Stimulated activated memory B cell treated with anti-CD40 and anti-IgM and Interleukin-4, amounts not matched to agents 10 μg/mL and 1 μg/mL and 100 μg/mL, for 72 hours (primary cell): ENCODE data around the gene POLA2.
A peak's percentile ranks its signal among the peaks of the same experiment; 100 is the strongest.

ENCODE experiments used
- ATAC-seq: fragments of 150-1000 bp; cut with Tn5 transposase; 2 replicates; pipeline ENCODE4 v1.10.0; 2021
- H3K27ac Mint-ChIP-seq: one replicate; pipeline ENCODE4 v1.8.0; 2022; ENCODE audit warnings: mild to moderate bottlenecking, mixed read lengths
- H3K27me3 Mint-ChIP-seq: one replicate; pipeline ENCODE4 v1.8.0; 2022; ENCODE audit warnings: mixed read lengths
- H3K36me3 Mint-ChIP-seq: one replicate; pipeline ENCODE4 v1.8.0; 2022; ENCODE audit warnings: mixed read lengths
- H3K4me1 Mint-ChIP-seq: one replicate; pipeline ENCODE4 v1.8.0; 2022; ENCODE audit warnings: mixed read lengths
- H3K4me3 Mint-ChIP-seq: one replicate; pipeline ENCODE4 v1.8.0; 2022; ENCODE audit warnings: mild to moderate bottlenecking, moderate library complexity, mixed read lengths
- H3K9me3 Mint-ChIP-seq: one replicate; pipeline ENCODE4 v1.8.0; 2022; ENCODE audit warnings: mixed read lengths

The POLA2 gene, protein sequence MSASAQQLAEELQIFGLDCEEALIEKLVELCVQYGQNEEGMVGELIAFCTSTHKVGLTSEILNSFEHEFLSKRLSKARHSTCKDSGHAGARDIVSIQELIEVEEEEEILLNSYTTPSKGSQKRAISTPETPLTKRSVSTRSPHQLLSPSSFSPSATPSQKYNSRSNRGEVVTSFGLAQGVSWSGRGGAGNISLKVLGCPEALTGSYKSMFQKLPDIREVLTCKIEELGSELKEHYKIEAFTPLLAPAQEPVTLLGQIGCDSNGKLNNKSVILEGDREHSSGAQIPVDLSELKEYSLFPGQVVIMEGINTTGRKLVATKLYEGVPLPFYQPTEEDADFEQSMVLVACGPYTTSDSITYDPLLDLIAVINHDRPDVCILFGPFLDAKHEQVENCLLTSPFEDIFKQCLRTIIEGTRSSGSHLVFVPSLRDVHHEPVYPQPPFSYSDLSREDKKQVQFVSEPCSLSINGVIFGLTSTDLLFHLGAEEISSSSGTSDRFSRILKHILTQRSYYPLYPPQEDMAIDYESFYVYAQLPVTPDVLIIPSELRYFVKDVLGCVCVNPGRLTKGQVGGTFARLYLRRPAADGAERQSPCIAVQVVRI

DNA sequence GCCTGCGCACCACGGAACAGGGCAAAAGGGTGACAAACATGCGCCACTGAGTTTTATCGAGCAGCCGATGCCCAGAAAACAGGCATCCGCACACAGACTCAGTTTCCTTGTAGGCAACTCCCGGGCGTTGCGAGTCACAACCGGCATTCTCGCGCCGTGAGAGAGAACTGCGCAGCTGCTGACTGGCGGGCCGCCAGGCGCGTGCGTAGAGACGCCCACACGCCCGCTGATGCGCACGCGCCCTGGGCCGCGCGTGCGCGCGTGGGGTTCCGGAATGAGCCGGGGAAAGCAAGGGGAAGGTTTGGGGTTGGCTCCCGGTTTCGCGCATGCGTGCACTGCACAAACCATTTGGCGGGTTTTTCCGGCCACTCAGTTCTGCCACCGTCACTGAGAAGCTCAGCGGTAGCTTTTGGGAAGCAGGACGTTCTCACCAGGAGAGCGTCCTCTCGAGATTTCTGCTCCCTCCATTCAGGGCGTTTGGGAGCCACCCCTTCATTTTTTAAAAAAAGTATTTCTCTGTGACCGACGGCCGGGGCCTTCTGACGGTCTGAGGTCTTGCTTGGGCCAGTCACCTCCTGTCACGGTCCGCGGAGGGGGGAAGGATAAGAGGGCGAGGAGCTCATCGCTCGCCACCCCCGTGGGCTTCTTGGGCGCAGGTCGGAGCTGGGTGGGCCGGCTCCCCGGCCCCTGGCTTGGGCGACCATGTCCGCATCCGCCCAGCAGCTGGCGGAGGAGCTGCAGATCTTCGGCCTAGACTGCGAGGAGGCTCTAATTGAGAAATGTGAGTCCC, at the start of gene POLA2:
POLA2 (plus strand) TSS at position 372 of the 790 bp plus-strand sequence; CDS start at position 703, 331 bp downstream.
- Mint-ChIP-seq H3K27ac (peak within 1 kb of the TSS; percentile 84), H3K27me3 (no peaks in the 10 kb centered on the region), H3K4me3 (peak within 1 kb of the TSS; percentile 83), H3K4me1 (peaks cover 33% of the 10 kb centered on the region), H3K36me3 (peaks cover 23% of the 10 kb centered on the region), H3K9me3 (no peaks in the 10 kb centered on the region)
- ATAC-seq = peak; percentile 95

DNA sequence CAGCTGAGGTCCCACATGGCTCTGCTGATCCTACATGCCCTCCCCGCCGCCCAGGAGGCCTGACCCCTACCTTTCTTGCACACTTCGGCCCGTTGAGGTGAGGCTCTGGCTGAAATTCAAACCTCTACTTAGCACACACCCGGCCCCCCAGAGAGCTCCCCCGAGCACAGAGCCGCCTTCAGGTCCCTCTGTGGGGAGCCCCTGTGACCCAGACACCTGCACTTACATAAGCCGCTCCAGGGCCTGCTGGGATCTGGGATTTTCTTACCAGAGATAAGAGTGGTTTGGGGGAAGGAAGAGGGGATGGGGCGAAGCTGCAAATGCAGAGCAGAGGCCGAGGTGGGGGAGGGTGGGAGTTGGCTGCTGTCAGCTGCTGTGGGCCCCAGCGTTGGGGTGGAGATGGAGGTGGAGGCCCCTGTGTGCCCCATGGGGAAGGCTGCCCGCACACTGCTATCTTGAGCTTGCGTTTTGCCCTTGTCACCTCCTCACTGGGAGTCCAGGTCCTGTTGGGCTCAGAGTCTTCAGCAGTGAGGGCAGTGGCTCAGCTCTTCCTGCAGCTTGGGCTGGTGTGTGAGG, 49.4 kb upstream of the POLA2 start:
- Mint-ChIP-seq H3K4me1 (peaks cover 26% of the 10 kb centered on the region), H3K36me3 (peaks cover 43% of the 10 kb centered on the region), H3K4me3 (no peak overlapping the region), H3K27me3 (peaks cover 5% of the 10 kb centered on the region), H3K27ac (no peak overlapping the region), H3K9me3 (peaks cover 4% of the 10 kb centered on the region)
- no peak for ATAC-seq

DNA sequence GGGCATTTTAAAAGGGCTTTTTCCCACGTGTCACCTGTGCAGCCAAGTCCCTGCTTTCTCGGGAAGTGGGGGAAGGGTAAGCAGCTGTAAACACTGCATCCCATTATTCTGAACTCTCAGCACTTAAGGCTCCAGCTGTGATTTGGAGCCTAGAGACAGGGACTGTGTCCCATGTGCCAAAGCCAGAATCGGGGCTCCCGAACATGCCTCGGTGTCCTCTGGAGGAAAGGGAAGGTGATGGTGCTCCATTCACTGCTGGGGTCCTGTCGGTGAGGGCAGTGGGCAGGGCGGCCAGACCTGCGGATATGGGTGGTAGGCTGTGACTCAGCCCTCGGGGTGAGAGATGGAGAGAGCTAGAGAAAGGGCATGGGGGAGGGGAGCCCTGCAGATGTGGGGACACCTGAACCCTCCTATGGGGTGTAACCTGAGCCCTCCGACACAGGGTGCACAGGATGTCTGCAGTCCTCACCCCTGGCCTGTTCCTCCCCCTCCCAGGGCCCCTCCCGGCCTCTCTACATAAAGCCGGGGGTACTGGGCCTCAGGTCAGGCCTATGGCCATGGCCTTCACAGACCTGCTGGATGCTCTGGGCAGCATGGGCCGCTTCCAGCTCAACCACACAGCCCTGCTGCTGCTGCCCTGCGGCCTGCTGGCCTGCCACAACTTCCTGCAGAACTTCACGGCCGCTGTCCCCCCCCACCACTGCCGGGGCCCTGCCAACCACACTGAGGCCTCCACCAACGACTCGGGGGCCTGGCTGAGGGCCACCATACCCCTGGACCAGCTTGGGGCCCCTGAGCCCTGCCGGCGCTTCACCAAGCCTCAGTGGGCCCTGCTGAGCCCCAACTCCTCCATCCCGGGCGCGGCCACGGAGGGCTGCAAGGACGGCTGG, 48.2 kb upstream of the POLA2 start:
- Mint-ChIP-seq H3K36me3 (peaks cover 43% of the 10 kb centered on the region), H3K4me1 (peaks cover 26% of the 10 kb centered on the region), H3K9me3 (peaks cover 4% of the 10 kb centered on the region), H3K4me3 (no peak overlapping the region), H3K27ac (no peak overlapping the region), H3K27me3 (peaks cover 5% of the 10 kb centered on the region)
- ATAC-seq = peak; percentile 34

DNA sequence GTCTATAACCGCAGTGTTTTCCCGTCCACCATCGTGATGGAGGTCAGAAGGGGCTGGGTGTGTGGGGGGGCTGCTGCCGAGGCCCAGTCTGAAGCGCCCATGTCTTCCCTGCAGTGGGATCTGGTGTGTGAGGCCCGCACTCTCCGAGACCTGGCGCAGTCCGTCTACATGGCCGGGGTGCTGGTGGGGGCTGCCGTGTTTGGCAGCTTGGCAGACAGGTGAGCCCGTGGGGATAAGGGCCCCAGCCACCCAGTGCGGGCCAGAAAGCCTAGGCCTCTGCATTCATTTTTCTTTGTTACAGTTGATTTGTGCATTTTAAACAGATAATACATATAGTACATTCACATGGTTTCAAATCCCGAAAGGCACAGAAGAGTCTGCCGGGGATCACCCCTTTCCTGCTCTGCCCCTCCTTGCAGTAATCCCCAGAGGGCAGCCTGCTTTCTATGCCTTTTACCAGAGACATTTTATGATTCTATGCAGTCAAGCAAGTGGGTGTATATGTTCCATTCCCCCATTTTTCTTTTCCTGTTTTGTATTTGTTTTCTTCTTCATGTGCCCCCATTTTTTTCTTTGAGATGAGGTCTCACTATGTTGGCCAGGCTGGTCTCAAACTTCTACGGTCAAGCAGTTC, 47.4 kb upstream of the POLA2 start:
- Mint-ChIP-seq H3K27ac (no peak overlapping the region), H3K27me3 (peaks cover 5% of the 10 kb centered on the region), H3K4me1 (peaks cover 26% of the 10 kb centered on the region), H3K9me3 (peaks cover 4% of the 10 kb centered on the region), H3K36me3 (peaks cover 35% of the 10 kb centered on the region), H3K4me3 (no peak overlapping the region)
- no peak for ATAC-seq

DNA sequence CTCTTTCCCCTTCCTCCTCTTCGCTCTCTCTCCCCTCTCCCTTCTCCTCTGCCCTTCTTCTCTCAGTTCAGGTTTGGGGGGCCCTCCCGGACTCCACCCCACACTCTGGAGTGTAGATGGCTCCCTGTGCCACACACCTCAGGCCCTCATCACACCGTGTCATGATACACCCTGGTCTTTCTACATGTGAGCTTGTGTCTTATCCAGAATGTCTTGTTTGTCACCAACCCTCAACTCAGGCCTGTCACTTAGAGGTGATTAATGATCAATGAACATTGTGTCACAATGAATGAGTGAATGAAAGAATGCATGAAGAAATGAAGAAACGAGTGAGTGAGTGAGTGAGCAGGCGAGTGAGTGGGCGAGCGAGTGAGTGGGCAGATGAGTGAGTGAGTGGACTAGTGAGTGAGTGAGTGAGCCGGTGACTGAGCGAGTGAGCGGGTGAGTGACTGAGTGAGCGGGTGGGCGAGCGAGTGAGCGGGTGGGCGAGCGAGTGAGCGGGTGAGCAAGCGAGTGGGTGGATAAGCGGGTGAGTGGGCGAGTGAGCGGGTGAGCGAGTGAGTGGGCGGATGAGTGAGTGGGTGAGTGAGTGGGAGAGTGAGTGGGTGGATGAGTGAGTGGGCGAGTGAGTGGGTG, 46.2 kb upstream of the POLA2 start:
- H3K9me3 Mint-ChIP-seq = peaks cover 4% of the 10 kb centered on the region
- H3K36me3 Mint-ChIP-seq = peaks cover 23% of the 10 kb centered on the region
- peak overlapping the region; percentile 55 for H3K4me3 Mint-ChIP-seq
- peak overlapping the region; percentile 44 for H3K27ac Mint-ChIP-seq
- H3K4me1 Mint-ChIP-seq = peaks cover 26% of the 10 kb centered on the region
- H3K27me3 Mint-ChIP-seq = peaks cover 5% of the 10 kb centered on the region
- ATAC-seq = no peak

DNA sequence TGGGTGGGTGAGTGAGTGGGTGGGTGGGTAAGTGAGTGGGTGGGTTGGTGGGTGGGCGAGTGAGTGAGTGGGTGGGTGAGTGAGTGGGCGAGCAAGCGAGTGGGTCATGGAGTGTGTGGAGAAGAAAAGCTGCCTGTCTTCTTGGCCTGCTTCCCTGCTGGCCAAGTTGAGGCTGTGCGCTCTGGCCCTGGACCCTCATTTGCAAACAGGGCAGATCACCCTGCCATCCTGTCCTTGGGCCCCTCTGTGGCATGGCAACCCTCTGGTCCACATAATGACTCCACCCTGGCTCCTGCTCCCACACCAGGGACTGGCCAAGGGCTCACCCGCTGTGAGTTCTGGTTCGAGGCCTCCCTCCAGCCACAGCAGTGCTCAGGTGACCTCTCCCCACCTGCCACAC, 44.9 kb upstream of the POLA2 start:
- Mint-ChIP-seq H3K27me3 (peaks cover 5% of the 10 kb centered on the region), H3K4me3 (no peak overlapping the region), H3K4me1 (peaks cover 26% of the 10 kb centered on the region), H3K27ac (no peak overlapping the region), H3K9me3 (peaks cover 4% of the 10 kb centered on the region), H3K36me3 (peaks cover 12% of the 10 kb centered on the region)
- no peak for ATAC-seq

DNA sequence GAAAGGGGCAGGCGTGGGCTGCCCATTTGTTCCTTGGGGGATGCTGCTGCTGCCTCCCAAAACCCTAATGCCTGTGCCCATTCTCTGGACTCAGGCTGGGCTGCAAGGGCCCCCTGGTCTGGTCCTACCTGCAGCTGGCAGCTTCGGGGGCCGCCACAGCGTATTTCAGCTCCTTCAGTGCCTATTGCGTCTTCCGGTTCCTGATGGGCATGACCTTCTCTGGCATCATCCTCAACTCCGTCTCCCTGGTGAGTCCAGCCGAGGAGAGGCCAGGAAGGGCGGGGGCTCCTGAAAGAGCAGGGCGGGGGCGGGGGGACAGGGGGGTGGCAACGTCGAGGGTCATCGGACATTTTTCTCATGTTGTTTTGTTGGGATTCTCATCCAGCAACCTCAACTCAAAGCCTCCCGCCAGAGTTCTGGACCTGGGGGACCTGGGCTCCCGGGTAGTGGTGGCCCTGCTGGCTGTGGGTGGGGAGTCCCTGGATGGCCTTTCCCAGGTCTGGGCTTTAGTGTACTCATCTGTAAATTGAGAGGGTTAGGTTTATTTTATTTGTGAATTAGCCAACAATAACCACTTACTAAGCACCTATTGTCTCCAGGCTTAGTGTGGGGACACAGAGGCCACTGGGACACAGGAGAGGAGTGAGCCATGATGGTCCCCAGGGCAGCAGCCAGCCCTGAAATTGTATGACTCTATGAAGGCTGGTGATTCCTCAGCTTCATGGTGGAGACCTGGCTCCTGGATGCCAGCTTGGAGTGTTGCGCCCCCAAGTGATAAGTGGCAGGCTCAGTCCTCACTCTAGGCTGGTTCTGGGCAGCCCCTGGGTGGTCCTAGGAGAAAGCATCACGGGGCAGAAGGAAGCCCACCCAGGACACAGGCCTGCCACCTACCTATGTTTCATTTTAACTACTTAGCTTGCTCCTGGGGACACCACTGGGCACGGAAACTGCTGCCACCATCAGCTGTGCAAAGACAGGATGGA, 44.0 kb upstream of the POLA2 start:
- no peak overlapping the region for H3K27ac Mint-ChIP-seq
- no peak overlapping the region for H3K4me3 Mint-ChIP-seq
- no peak for ATAC-seq
- peaks cover 4% of the 10 kb centered on the region for H3K9me3 Mint-ChIP-seq
- peaks cover 5% of the 10 kb centered on the region for H3K27me3 Mint-ChIP-seq
- peaks cover 26% of the 10 kb centered on the region for H3K4me1 Mint-ChIP-seq
- peaks cover 6% of the 10 kb centered on the region for H3K36me3 Mint-ChIP-seq

DNA sequence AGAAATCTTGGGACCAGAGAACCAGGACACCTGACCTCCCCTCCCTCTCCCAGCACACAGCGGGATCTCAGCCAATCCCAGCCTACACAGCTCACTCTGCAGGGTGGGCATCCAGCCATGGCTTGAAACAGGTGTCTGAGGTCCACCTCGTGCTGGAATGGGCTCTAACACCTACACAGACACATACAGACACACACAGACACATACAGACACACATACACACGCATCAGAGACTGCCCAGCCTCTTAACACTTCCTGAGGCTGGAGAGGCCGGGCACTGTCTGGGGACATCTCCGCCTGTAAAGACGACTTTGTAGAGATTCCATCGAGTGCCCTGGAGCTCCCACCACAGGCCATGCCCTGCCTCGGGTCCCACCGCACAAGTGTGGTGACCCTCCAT, 43.3 kb upstream of the POLA2 start:
- no peak overlapping the region for H3K27ac Mint-ChIP-seq
- H3K4me3 Mint-ChIP-seq = no peak overlapping the region

DNA sequence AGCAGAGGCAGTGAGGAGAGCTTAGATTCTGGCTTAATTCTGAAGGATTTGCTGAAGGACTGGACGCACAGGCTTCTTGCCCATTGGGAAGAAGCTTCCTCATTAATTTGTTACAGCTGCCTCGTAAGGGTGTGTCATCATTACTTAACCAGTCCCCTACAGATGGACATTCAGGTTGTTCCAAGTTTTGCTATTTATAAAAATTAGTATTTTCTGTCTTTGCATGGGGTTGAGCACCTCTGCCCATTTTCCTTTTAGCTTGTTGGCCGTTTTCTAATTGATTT, 41.9 kb upstream of the POLA2 start:
- Mint-ChIP-seq H3K4me1 (peaks cover 9% of the 10 kb centered on the region), H3K9me3 (peaks cover 4% of the 10 kb centered on the region)

More for the DNA sequence above, 43.3 kb upstream of the POLA2 start:
- Mint-ChIP-seq H3K4me1 (peaks cover 22% of the 10 kb centered on the region), H3K27me3 (peaks cover 5% of the 10 kb centered on the region), H3K36me3 (peaks cover 6% of the 10 kb centered on the region), H3K9me3 (peaks cover 4% of the 10 kb centered on the region)
- ATAC-seq = no peak

DNA sequence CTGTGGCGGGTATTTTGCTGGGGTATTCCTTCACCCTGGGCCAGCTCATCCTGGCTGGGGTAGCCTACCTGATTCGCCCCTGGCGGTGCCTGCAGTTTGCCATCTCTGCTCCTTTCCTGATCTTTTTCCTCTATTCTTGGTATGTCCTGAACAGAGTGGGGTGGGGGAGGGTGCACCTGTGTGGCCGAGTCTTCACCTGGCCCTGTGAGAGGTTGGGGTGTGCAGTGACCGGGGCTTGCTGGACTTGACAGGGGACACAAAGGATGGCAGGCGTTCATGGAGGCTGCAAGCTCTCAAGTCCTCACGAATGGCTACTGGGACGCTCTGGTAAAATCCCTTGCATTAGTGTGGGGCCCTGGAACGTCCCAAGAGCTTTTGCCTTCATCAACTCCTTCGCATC, 40.7 kb upstream of the POLA2 start:
- no peaks in the 10 kb centered on the region for H3K9me3 Mint-ChIP-seq
- H3K27ac Mint-ChIP-seq = no peak overlapping the region
- H3K4me3 Mint-ChIP-seq = no peak overlapping the region

More for the DNA sequence above, 41.9 kb upstream of the POLA2 start:
- no peak for ATAC-seq
- H3K27ac Mint-ChIP-seq = no peak overlapping the region
- peaks cover 6% of the 10 kb centered on the region for H3K36me3 Mint-ChIP-seq
- peaks cover 5% of the 10 kb centered on the region for H3K27me3 Mint-ChIP-seq
- no peak overlapping the region for H3K4me3 Mint-ChIP-seq

DNA sequence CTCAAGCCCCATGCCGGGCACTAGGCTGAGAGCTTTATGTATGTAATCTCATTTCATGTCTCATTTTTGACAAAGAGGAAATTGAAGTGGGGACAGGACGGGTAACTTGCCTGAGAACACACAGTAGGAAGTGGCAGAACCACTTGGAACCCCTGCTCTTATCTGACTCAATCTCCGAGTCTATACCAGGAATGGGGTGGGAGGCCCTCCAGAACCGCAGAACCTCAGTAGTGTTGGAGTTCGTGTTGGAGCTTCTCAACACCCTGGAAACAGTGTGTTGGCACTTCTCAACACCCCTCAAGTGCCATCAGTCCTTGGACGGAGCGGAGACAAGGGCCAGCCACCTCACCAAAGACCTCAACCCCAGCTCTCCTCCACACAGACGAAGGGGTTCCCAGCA, 38.8 kb upstream of the POLA2 start:
- Mint-ChIP-seq H3K27ac (no peak overlapping the region), H3K36me3 (no peaks in the 10 kb centered on the region), H3K27me3 (no peaks in the 10 kb centered on the region), H3K9me3 (no peaks in the 10 kb centered on the region), H3K4me3 (no peak overlapping the region), H3K4me1 (peaks cover 16% of the 10 kb centered on the region)
- ATAC-seq = no peak

More for the DNA sequence above, 40.7 kb upstream of the POLA2 start:
- ATAC-seq = no peak
- peaks cover 13% of the 10 kb centered on the region for H3K4me1 Mint-ChIP-seq
- peaks cover under 1% of the 10 kb centered on the region for H3K27me3 Mint-ChIP-seq
- H3K36me3 Mint-ChIP-seq = no peaks in the 10 kb centered on the region

DNA sequence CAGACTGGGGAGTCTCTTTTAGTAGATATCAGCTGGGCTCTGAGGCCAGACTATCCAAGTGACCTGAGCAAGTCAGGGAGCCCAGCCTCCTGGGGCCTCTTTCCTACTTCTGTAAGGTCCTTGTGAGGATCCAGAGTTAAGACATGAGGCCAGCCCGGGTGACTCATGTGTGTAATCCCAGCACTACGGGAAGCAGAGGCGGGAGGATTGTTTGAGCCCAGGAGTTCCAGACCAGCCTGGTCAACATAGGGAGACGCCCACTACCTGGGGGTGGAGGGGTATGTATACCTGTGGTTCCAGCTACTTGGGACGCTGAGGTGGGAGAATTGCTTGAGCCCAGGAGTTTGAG, 36.9 kb upstream of the POLA2 start:
- H3K4me3 Mint-ChIP-seq = peak overlapping the region; percentile 81
- no peaks in the 10 kb centered on the region for H3K27me3 Mint-ChIP-seq

More for the DNA sequence above, 36.9 kb upstream of the POLA2 start:
- Mint-ChIP-seq H3K36me3 (no peaks in the 10 kb centered on the region), H3K9me3 (peaks cover 1% of the 10 kb centered on the region), H3K27ac (peak overlapping the region; percentile 72), H3K4me1 (peaks cover 16% of the 10 kb centered on the region)
- ATAC-seq = no peak
